ENCODE measurements around the gene GAD1.

The GAD1 gene

GRCh38 chr2:170846314-170846713, 29.6 kb downstream of the GAD1 start:
- no peak for DNase-seq

- no peak for DNase-seq
Observed at GRCh38 chr2:170847716-170848115, 31.0 kb downstream of the GAD1 start.

GRCh38 chr2:170848587-170848986, 31.9 kb downstream of the GAD1 start:
- no peak for DNase-seq

GRCh38 chr2:170850251-170850650, 33.6 kb downstream of the GAD1 start:
- no peak for DNase-seq

GRCh38 chr2:170851635-170852034, 34.9 kb downstream of the GAD1 start:
- no peak for DNase-seq

- no peak for DNase-seq
Observed at GRCh38 chr2:170856066-170856465, 39.4 kb downstream of the GAD1 start.

- DNase-seq: no peak
Observed at GRCh38 chr2:170862286-170862902, 45.7 kb downstream of the GAD1 start.

GRCh38 chr2:170863087-170863486, 46.4 kb downstream of the GAD1 start:
- DNase-seq: no peak

GRCh38 chr2:170869036-170869435, 52.3 kb downstream of the GAD1 start:
- DNase-seq: no peak

GRCh38 chr2:170869461-170869860, 52.8 kb downstream of the GAD1 start:
- no peak for DNase-seq

GRCh38 chr2:170873035-170873692, 56.5 kb downstream of the GAD1 start:
- peak; percentile 88 for DNase-seq

- DNase-seq: no peak
Observed at GRCh38 chr2:170878066-170878465, 61.4 kb downstream of the GAD1 start.

GRCh38 chr2:170878505-170878904, 61.8 kb downstream of the GAD1 start:
- no peak for DNase-seq

GRCh38 chr2:170881840-170882239, 65.2 kb downstream of the GAD1 start:
- no peak for DNase-seq

GRCh38 chr2:170882758-170883157, 66.1 kb downstream of the GAD1 start:
- no peak for DNase-seq

GRCh38 chr2:170883683-170884082, 67.0 kb downstream of the GAD1 start:
- no peak for DNase-seq

GRCh38 chr2:170885130-170885791, 68.6 kb downstream of the GAD1 start:
- no peak for DNase-seq

- no peak for DNase-seq
Observed at GRCh38 chr2:170886386-170886785, 69.7 kb downstream of the GAD1 start.

GRCh38 chr2:170887496-170887895, 70.8 kb downstream of the GAD1 start:
- no peak for DNase-seq

- no peak for DNase-seq
Observed at GRCh38 chr2:170887896-170888295, 71.2 kb downstream of the GAD1 start.

GRCh38 chr2:170891893-170892292, 75.2 kb downstream of the GAD1 start:
- DNase-seq: no peak

GRCh38 chr2:170892391-170892951, 75.8 kb downstream of the GAD1 start:
- no peak for DNase-seq

GRCh38 chr2:170895023-170895757, 78.5 kb downstream of the GAD1 start:
- no peak for DNase-seq

Data from stimulated activated CD8-positive, alpha-beta memory T cell treated with anti-CD3 and anti-CD28 coated beads, Interleukin-4, amount 100 ng/mL, for 48 hours (primary cell).